Measurements from ENCODE around the gene SSBP2.

GRCh38 chr5:81760521-81760920 lies 9.6 kb upstream of the SSBP2 start:
- TF ChIP-seq CTCF (IDR thresholded peaks at IDR 0.05; ENCODE audit: insufficient read depth, low read length) (no peak), GABPA (IDR thresholded peaks at IDR 0.05; ENCODE audit: low read depth) (no peak), REST (IDR thresholded peaks at IDR 0.05; ENCODE audit: insufficient replicate concordance, low read depth) (no peak), SPI1 (IDR thresholded peaks at IDR 0.05; ENCODE audit: borderline replicate concordance, low read depth) (no peak), POLR2AphosphoS5 (IDR thresholded peaks at IDR 0.05; ENCODE audit: low read depth) (no peak)

All from HL-60 (cell line).